MM.1S (cell line): ENCODE data around the gene SEPTIN1.
"Not testable (repeated sequence)": the region's sequence is repeated elsewhere in the genome, so short reads cannot be mapped to it uniquely, and the experiment has no call there.

Experiments
- DNase-seq: peaks from one replicate; pipeline ENCODE4 v3.0.0-alpha.2; 2015
- H2AFZ ChIP-seq: fragments of 300-600 bp; sonication (generic); 2 replicates; pipeline ENCODE4 v1.6.0; 2016; ENCODE audit warnings: antibody characterized with exemption, low read length
- H3F3A ChIP-seq: fragments of 300-600 bp; sonication (generic); 2 replicates; pipeline ENCODE4 v1.6.1; 2016; ENCODE audit warnings: mild to moderate bottlenecking, antibody characterized with exemption, low read length, moderate library complexity, mixed read lengths; ENCODE audit not compliant: insufficient read depth
- H3K27ac ChIP-seq: fragments of 300-600 bp; sonication (generic); 2 replicates; pipeline ENCODE4 v1.5.1; 2016; ENCODE audit warnings: mild to moderate bottlenecking, low read length
- H3K27me3 ChIP-seq: fragments of 300-600 bp; sonication (generic); replicated peaks from 2 replicates; pipeline ENCODE4 v1.6.0; 2016; ENCODE audit warnings: low read length; ENCODE audit not compliant: insufficient read depth
- H3K36me3 ChIP-seq: fragments of 300-600 bp; sonication (generic); replicated peaks from 2 replicates; pipeline ENCODE4 v1.6.1; 2016; ENCODE audit warnings: mild to moderate bottlenecking, low read length, mixed read lengths; ENCODE audit not compliant: insufficient read depth
- H3K4me1 ChIP-seq: fragments of 300-600 bp; sonication (generic); 2 replicates; pipeline ENCODE4 v1.6.1; 2016; ENCODE audit warnings: low read length, mixed read lengths
- H3K4me2 ChIP-seq: fragments of 300-600 bp; sonication (generic); 2 replicates; pipeline ENCODE4 v1.6.0; 2016; ENCODE audit warnings: low read depth, low read length
- H3K4me3 ChIP-seq: fragments of 300-600 bp; sonication (generic); 2 replicates; pipeline ENCODE4 v1.5.1; 2016; ENCODE audit warnings: low read length, mixed read lengths
- H3K79me2 ChIP-seq: fragments of 300-600 bp; sonication (generic); 2 replicates; pipeline ENCODE4 v1.6.1; 2016; ENCODE audit warnings: mixed run types, low read length, mixed read lengths
- H3K9ac ChIP-seq: fragments of 300-600 bp; sonication (generic); 2 replicates; pipeline ENCODE4 v1.6.1; 2016; ENCODE audit warnings: low read length, mixed read lengths
- H3K9me2 ChIP-seq: fragments of 300-600 bp; sonication (generic); replicated peaks from 2 replicates; pipeline ENCODE4 v1.6.1; 2016; ENCODE audit warnings: mild to moderate bottlenecking, low read length, mixed read lengths; ENCODE audit not compliant: insufficient read depth
- H3K9me3 ChIP-seq: fragments of 300-600 bp; sonication (generic); replicated peaks from 2 replicates; pipeline ENCODE4 v1.6.1; 2016; ENCODE audit warnings: mild to moderate bottlenecking, low read length, mixed read lengths; ENCODE audit not compliant: insufficient read depth
- H4K20me1 ChIP-seq: fragments of 300-600 bp; sonication (generic); 2 replicates; pipeline ENCODE4 v1.6.1; 2016; ENCODE audit warnings: mild to moderate bottlenecking, low read length, moderate library complexity, mixed read lengths; ENCODE audit not compliant: insufficient read depth
- EZH2 ChIP-seq: fragments of 300-600 bp; sonication (generic); optimal IDR thresholded peaks from 2 replicates; pipeline ENCODE3; 2017; ENCODE audit warnings: low read depth, mild to moderate bottlenecking, antibody characterized with exemption, low read length, mixed read lengths
- EZH2phosphoT487 ChIP-seq: fragments of 300-600 bp; sonication (generic); IDR thresholded peaks from 2 replicates; pipeline ENCODE4 v1.6.1; 2018; ENCODE audit warnings: antibody characterized with exemption, low read length
- TF ChIP-seq, protein P1 (sequence below): fragments of 300-600 bp; sonication (generic); IDR thresholded peaks from 2 replicates; pipeline ENCODE4 v1.5.1; 2016; ENCODE audit warnings: antibody characterized with exemption, low read length, mixed read lengths

Gene SEPTIN1

DNA sequence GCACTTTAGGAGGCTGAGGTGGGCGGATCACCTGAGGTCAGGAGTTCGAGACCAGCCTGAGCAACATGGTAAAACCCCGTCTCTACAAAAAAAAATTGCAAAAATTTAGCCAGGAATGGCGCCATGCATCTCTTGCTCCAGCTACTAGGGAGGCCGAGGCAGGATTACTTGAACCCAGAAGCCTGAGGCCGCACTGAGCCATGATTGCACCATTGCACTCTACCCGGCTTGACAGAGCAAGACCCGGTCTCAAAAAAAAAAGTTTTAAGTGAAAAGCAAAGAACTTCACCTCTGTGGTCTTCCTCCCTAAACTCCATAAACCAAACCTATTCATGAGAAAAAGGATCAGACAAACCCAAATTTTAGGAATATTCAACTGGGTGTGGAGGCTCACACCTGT is 34.2 kb downstream of the SEPTIN1 start:
- Histone ChIP-seq H3K4me2 (no peak overlapping the region), H3K27ac (no peak overlapping the region), H3K79me2 (peaks cover 14% of the 10 kb centered on the region), H4K20me1 (no peaks in the 10 kb centered on the region), H2AFZ (no peak overlapping the region), H3K4me3 (no peak overlapping the region), H3K4me1 (peaks cover 12% of the 10 kb centered on the region), H3K36me3 (peaks cover 2% of the 10 kb centered on the region; the same call in 1 of the 2 replicates), H3K9me3 (no peaks in the 10 kb centered on the region), H3K27me3 (no peaks in the 10 kb centered on the region), H3K9me2 (no peaks in the 10 kb centered on the region), H3K9ac (no peak overlapping the region), H3F3A (peaks cover 2% of the 10 kb centered on the region; the same call in 1 of the 2 replicates)
- TF ChIP-seq, protein P1, sequence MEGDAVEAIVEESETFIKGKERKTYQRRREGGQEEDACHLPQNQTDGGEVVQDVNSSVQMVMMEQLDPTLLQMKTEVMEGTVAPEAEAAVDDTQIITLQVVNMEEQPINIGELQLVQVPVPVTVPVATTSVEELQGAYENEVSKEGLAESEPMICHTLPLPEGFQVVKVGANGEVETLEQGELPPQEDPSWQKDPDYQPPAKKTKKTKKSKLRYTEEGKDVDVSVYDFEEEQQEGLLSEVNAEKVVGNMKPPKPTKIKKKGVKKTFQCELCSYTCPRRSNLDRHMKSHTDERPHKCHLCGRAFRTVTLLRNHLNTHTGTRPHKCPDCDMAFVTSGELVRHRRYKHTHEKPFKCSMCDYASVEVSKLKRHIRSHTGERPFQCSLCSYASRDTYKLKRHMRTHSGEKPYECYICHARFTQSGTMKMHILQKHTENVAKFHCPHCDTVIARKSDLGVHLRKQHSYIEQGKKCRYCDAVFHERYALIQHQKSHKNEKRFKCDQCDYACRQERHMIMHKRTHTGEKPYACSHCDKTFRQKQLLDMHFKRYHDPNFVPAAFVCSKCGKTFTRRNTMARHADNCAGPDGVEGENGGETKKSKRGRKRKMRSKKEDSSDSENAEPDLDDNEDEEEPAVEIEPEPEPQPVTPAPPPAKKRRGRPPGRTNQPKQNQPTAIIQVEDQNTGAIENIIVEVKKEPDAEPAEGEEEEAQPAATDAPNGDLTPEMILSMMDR, result no peak
- TF ChIP-seq EZH2phosphoT487 (no peak), EZH2 (no peak)
- no peak for DNase-seq

DNA sequence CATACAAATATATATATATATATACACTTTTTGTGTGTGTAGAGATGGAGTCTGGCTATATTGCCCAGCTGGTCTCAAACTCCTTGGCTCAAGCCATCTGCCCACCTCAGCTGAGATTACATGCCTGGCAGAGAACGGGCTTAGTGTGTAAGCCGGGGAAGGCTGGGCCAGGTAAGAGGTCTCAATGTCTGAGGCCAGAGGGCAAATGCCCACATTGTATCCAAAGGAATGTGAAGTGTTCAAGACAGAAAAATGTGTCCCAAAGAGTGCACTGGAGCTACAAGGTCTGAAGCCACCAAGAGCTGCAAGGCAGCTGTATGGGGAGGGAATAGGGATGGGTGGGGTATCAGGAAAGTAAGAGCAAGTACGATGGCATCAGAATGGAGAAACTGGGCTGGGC is 36.1 kb downstream of the SEPTIN1 start:
- DNase-seq, result no peak
- peaks cover 8% of the 10 kb centered on the region; the same call in 1 of the 2 replicates for H3F3A ChIP-seq

DNA sequence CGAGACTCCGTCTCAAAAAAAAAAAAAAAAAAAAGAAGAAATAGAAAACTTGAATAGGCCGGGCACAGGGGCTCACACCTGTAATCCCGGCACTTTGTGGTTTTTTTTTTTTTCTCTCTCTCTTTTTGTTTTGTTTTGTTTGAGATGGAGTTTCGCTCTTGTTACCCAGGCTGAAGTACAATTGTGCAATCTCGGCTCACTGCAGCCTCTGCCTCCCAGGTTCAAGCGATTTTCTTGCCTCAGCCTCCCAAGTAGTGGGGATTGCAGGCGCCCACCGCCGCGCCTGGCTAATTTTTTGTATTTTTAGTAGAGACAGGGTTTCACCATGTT is 38.9 kb downstream of the SEPTIN1 start:
- Histone ChIP-seq H3K4me2 (peak overlapping the region; percentile 100), H3K4me1 (peaks cover 14% of the 10 kb centered on the region), H3K27ac (peak overlapping the region; percentile 78; the same call in 1 of the 2 replicates), H2AFZ (peak overlapping the region; percentile 98), H3K4me3 (peak overlapping the region; percentile 73), H3K9ac (peak overlapping the region; percentile 70; the same call in 1 of the 2 replicates)
- H3K36me3 ChIP-seq, H3F3A ChIP-seq, H3K27me3 ChIP-seq, H3K79me2 ChIP-seq, H3K9me3 ChIP-seq, H3K9me2 ChIP-seq, H4K20me1 ChIP-seq: not testable (repeated sequence)
- peak; percentile 87 for DNase-seq

More for the DNA sequence above, 36.1 kb downstream of the SEPTIN1 start:
- no peaks in the 10 kb centered on the region for H3K36me3 ChIP-seq
- no peaks in the 10 kb centered on the region for H3K27me3 ChIP-seq
- H3K4me1 ChIP-seq, result peaks cover 21% of the 10 kb centered on the region
- no peaks in the 10 kb centered on the region for H3K9me3 ChIP-seq
- H3K79me2 ChIP-seq, result 0 out of 2 replicates have a peak, but pooled peaks cover 6% of the 10 kb centered on the region
- H3K27ac ChIP-seq, result no peak overlapping the region
- H2AFZ ChIP-seq, result no peak overlapping the region
- no peak overlapping the region for H3K9ac ChIP-seq
- no peaks in the 10 kb centered on the region for H4K20me1 ChIP-seq
- no peak overlapping the region for H3K4me2 ChIP-seq
- H3K9me2 ChIP-seq, result no peaks in the 10 kb centered on the region
- no peak overlapping the region for H3K4me3 ChIP-seq
- TF ChIP-seq, protein P1, result no peak
- TF ChIP-seq EZH2 (no peak), EZH2phosphoT487 (no peak)

DNA sequence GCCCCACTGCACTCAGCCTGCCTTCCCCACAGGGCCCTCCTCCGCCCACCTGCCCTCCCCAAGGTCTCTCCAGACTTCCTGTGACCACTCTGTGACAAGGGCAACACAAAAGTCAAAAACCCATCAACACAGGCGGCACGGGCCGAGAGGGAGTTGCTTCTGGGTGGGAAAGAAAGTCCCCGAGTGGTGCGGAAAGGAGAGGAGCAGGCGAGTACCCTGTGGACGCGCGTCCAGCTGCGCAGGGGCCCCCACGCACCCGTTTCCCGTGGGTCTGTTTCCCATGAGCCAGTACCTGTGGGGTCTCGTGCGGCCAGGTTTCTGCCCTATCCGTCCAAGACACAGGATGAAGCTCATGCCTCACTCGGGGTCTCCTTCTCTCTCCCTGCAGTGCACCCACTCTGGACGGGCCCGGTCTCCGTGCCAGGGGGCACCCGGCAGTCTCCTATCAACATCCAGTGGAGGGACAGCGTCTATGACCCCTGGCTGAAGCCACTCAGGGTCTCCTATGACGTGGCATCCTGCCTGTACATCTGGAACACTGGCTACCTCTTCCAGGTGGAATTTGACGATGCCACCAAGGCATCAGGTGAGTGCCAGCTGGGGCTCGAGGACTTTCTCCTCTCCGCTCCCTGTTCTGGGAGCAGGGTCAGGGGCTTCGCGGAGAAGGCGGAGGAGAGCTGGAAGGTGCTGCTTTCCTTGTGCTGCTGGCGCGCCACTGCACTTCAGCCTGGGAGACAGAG is 39.4 kb downstream of the SEPTIN1 start:
- Histone ChIP-seq H2AFZ (peak overlapping the region; percentile 98), H3K9me2 (no peaks in the 10 kb centered on the region), H3K4me1 (peaks cover 14% of the 10 kb centered on the region), H3K9ac (peak overlapping the region; percentile 70; the same call in 1 of the 2 replicates), H3K79me2 (0 out of 2 replicates have a peak, but pooled peaks cover 6% of the 10 kb centered on the region), H3K9me3 (no peaks in the 10 kb centered on the region), H3K27me3 (no peaks in the 10 kb centered on the region), H4K20me1 (no peaks in the 10 kb centered on the region), H3K27ac (peak overlapping the region; percentile 78; the same call in 1 of the 2 replicates), H3K36me3 (no peaks in the 10 kb centered on the region), H3K4me3 (peak overlapping the region; percentile 73), H3K4me2 (peak overlapping the region; percentile 100), H3F3A (peaks cover 8% of the 10 kb centered on the region; the same call in 1 of the 2 replicates)
- DNase-seq, result no peak
- TF ChIP-seq, protein P1, result no peak
- no peak for TF ChIP-seq EZH2
- no peak for TF ChIP-seq EZH2phosphoT487
